GM19035 (cell line): ENCODE measurements around the gene CYP2W1.
"Not testable (repeated sequence)": the region's sequence is repeated elsewhere in the genome, so short reads cannot be mapped to it uniquely, and the experiment has no call there.

Experiments used
- ATAC-seq: cut with Tn5 transposase; IDR thresholded peaks from one replicate; pipeline ENCODE4 v1.9.1; 2021; ENCODE audit not compliant: unreplicated experiment

Gene CYP2W1

DNA sequence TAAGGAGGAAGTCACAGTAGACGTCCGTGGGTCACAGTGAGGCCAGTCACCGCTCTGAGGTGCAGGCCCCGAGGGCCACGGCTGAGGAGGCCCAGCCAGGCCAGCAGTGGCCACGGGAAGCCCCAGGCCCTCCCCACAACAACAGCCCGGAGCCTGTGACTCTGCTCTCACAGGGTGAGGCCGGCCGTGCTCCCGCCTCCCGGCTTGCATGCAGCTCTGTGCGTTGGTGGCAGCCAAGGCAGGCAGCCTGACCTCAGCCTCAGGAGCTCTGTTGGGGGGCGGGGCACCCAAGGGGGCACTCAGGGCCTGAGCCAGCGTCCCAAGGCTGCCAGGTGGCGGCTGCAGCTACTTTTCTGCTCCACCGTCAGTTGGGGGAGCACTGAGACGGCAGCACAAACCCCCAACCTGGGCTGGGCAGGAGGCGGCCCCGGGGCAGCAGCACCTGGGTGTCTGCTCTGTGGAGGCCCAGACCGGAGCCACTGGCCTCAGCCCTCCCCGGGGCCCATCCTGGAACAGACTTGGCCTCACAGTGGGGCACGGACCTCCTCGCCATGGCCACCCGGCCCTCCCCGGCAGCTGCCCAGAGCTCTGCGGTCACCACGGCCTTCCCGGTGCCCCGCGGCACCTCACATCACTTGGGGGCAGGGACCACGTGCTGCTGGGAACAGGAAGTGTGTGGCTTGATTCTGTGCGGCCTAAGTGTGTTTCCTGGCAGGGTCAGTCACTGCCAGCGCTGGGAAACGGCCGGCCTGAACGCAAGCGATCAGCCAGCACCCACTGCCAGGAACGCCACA is 13.3 kb downstream of the CYP2W1 start:
- no peak for ATAC-seq

DNA sequence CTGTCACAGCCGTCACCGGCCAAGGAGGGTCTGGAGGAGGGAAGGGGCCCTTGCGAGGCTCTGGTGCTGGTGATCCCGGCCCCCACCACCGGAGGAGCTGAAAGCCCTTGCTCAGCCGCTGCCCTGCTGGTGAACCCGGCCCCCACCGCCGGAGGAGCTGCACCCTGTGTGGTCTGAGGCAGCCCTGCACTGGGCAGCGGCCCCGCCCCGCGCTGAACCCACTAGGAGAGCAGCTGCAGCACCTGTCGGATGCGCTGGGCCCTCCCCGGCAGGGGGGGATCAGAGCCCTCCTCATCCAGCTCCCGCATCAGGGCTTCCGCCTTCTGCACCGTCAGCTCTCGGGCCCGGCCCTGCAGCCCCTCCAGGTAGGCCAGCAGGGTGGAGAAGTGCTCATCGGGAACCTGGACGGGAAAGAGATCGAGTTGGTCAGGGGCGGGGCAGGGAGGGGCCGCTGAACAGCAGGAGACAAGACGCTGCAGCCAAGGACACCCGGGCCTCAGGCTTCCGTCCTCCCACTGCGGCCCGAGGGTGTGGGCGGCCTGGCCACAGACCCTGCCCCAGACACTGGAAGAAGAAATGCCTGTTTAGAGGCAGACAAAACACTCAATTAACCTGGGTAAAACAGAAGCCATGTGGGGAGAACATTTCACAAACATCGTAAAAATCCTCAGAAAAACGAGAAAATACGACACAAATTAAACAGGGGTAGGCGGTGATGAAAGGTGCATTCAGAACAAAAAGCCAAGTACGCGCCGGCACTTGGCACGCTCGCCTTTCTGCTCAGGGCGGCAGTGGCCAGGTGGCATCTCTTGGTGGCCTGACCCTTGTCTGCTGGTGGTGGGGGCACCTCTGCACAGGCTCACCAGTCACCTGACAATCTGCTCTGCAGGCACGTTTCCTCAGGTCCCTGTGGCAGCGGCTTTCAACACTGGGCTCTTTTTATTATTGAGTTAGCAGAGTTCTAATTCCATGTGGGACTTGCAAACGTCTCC is 14.7 kb downstream of the CYP2W1 start:
- ATAC-seq, result no peak

DNA sequence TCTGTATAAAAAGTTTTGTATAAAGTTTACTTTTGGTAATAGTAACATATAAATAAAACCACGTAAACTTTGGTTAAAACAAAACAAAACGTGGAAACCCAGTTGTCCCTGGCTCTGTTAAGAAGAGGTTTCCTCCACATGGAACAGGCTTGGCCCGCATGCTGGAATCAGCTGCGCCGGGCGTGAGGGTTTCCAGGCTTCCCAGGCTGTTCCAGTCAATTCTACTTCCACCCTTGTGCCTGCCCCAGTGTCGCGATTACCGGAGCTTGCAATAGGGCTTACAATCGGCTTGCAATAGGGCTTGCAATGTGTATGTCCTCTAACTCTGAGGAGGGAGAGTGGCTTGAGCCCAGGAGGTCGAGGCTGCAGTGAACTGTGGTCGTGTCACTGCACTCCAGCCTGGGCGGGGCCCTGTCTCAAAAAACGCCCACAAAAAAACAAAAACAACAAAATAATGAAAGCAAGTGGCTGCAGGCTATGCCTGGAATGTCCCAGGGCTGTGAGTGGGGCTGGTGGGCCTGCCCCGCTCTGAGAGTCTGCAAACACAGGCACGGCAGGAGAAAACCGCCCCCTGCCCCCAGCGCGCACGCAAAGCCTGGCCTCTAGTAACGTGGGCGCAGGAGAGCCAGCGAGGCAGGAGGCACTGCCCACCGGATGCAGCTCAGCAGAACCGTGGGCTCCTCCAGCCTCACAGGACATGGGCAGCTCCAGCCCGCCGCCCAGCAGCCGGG is 16.3 kb downstream of the CYP2W1 start:
- ATAC-seq, result no peak

DNA sequence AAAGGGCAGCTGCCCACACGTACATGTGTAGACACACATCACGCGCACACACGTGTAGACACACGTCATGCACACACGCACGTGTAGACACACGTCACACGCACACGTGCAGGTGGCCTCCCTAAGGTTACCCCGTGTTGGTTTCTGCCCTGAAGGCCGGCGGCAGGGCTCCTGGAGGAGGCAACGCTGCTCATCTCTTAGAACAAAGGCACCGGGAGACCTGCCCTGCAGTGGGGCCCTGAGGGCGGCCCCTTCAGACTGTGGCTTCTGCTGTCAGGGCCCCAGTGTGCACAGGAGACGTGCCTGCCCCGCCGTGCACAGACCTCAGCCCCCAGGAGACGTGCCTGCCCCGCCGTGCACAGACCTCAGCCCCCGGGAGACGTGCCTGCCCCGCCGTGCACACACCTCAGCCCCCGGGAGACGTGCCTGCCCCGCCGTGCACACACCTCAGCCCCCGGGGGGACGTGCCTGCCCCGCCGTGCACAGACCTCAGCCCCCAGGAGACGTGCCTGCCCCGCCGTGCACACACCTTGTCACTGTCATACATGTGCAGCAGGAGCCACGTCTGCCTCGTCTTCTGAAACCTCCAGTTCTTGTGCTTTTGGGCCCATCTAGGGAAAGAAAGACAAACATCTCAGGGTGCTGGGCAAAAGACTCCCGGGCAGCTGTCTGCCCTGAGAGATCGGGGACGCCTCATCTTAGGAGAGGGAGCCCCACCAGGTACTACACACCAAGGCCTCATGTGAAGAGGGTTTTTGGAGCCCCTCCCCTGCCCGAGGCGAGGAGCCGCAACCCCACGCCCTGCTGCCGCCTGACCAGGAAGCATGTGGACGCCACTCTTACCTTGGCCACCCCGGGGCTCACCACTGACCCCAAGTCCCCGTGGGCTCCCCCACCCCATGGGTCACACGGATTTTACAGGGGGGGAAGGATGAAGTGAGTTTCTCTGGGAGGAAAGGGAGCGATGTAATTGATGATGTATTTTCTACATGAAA is 17.3 kb downstream of the CYP2W1 start:
- ATAC-seq, result no peak

DNA sequence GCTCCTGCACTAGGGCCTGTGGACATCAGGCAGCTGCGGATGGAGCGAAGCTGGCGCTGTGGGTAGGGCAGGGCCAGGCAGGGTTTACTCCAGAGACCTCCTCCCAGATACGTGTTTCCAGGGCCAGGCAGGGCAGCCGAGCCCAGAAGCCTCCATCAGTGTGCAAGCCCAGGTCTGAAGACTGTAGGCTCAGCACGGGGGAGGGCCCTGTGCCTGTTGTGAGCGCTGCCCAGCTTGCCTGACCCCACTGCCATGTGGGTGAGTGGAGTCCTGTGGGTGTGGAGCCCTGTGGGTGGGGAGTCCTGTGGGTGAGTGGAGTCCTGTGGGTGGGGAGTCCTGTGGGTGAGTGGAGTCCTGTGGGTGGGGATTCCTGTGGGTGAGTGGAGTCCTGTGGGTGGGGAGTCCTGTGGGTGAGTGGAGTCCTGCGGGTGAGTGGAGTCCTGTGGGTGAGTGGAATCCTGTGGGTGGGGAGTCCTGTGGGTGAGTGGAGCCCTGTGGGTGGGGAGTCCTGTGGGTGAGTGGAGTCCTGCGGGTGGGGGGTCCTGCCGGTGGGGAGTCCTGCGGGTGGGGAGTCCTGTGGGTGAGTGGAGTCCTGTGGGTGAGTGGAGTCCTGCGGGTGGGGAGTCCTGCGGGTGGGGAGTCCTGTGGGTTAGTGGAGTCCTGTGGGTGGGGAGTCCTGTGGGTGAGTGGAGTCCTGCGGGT is 18.2 kb downstream of the CYP2W1 start:
- not testable (repeated sequence) for ATAC-seq

DNA sequence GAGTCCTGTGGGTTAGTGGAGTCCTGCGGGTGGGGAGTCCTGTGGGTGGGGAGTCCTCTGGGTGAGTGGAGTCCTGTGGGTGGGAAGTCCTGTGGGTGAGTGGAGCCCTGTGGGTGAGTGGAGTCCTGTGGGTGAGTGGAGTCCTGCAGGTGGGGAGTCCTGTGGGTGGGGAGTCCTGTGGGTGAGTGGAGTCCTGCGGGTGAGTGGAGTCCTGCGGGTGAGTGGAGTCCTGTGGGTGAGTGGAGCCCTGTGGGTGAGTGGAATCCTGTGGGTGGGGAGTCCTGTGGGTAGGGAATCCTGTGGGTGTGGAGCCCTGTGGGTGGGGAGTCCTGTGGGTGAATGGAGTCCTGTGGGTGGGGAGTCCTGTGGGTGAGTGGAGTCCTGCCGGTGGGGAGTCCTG is 19.0 kb downstream of the CYP2W1 start:
- ATAC-seq, result not testable (repeated sequence)

DNA sequence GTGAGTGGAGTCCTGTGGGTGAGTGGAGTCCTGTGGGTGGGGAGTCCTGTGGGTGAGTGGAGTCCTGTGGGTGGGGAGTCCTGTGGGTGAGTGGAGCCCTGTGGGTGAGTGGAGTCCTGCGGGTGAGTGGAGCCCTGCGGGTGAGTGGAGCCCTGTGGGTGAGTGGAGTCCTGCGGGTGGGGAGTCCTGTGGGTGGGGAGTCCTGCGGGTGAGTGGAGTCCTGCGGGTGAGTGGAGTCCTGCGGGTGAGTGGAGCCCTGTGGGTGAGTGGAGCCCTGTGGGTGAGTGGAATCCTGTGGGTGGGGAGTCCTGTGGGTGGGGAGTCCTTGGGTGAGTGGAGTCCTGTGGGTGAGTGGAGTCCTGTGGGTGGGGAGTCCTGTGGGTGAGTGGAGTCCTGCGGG is 19.5 kb downstream of the CYP2W1 start:
- not testable (repeated sequence) for ATAC-seq

DNA sequence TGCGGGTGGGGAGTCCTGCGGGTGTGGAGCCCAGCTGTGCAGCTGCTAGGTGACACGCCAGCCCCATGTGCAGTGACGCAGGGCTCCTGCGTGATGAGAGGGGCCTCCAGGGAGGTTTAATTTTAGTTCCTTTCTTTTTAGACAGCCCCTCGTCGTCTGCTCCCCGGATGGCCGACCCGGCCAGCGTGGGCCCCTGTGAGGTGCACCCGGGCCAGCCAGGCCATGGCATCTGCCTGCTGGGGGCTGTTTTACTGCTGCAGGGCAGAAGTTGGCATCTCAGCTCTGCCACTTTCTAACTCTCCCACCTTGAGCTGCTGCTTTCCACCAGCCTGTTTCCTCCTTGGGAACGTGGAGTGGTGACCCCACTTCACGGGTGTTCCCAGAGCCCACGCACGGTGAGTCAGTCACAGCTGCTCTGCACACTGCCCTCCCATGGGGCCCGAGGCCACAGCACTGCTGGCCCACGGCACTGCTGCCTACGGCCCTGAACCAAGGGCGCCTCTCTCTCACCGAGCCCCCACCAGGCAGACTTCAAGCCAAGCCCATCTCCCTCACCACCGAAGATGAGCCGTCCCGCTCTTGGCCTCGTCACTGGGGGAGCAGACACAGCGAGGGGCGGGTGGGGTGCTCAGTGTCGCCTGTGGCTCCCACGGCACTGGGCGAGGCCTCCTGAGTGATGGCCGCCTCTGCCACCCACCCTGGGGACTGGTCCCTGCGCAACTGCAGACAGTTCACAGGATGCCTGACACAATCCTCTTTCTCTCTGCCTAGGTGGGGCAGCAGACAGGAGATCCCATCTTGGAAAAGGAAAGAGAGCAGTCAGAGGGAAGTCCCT is 21.3 kb downstream of the CYP2W1 start:
- no peak for ATAC-seq

- ATAC-seq, result no peak
Measured at GRCh38 chr7:1005303-1005702, 22.3 kb downstream of the CYP2W1 start.

DNA sequence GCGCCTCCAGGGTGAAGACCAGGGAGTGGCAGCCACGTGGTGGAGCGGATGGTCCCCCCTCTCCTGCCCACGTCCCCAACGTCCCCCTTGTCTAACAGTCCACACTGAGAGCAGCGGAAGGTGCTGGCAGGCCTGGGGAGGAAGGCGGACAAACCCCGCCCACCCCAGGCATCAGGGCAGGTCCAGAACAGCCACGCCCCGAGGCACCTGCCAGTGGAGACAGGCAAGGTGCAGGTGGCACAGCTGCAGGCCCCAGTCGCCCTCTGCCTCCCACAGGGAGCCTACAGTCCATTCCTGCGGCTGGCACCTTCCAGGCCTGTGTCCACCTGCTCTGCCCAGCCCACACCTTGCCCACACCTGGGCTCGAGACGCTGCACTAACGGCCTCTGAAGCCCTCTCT is 24.9 kb downstream of the CYP2W1 start:
- no peak for ATAC-seq

DNA sequence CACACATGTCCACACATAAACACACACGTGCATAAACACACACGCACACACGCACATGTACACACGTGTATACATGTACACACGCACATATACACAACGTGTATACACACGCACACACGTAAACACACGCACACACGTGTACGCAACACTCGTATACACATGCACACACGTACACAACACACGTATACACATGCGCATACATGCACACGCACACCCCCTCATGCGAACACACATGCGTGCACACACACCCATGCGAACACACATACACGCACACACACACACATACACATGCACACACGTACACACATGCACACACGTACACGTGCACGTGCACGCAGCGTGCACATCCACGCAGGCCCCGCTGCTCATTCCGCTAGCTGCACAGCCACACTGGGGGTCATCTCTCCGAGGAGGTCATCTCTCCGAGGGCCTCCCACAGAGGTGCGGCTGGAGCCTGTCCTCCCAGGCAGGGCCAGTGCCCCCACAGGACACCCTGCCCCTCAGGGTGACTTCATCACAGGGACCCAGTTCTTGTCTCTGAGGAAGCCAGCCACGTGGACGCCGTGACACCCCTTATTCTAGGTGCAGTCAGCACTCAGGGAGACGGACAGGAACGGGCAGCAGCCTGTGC is 25.9 kb downstream of the CYP2W1 start:
- ATAC-seq, result no peak

DNA sequence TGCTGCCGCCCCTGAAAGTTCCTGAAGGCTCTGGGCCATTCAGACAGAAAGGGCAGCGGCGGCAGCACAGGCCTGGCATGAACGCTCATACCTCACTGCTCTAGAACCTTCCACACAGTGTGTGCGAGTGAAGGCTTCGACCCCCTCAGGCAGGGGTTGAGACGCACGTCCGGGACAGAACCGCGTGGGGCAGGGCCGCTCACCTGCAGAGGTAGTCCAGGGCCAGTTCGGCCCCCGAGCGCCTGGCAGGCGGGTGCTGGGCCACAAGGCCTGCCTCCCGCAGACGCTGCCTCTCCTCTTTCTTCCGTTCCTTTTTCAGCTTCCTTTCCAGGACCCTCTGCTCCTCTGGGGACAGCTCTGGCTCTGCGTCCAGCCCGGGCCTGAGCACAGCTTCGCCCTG is 26.8 kb downstream of the CYP2W1 start:
- no peak for ATAC-seq

DNA sequence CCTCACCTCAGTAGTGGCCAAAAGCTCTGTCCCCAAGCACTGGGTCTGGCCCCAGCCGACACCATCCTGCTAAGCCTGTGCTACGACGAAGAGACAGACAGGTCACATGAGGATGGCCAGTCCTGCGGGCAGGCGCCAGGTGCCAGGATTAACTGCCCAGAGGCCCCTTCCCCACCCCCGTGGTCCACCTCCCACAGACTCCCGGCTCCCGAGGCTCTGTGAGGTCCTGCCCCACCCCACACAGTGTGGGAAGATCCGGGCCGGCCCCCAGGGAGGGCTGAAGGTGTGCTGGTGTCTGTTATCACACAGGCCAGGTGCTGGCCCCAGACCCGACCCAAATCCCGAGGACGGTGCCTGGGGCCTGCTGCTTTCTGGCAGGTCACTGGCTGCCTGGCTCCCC is 27.2 kb downstream of the CYP2W1 start:
- ATAC-seq, result no peak

DNA sequence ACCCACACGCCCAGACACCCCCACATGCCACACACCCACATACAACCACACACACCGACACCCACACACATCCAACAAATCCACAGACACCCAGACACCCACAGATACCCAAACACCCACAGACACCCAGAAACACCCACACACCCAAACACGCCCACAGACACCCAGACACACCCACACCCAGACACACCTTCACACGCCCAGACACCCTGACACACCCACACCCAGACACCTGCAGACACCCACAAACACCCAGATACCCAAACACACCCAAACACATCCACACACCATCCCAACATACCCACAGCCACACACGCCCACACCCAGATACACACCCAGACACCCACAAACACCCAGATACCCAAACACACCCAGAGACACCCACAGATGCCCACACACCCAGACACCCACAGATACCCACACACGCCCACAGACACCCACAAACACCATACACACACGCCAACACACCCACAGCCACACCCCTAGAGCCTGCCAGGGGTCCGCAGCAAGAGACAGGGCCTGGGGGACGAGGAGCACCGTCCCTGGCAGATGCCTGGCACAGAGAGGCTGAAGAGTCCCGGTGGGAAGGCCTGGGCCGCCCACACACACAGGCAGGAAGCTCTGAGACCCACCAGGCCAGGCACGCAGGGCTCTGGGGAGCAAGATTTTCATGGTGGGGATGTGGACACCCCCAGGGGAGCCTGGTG is 28.5 kb downstream of the CYP2W1 start:
- no peak for ATAC-seq

GRCh38 chr7:1012004-1012715 is 29.2 kb downstream of the CYP2W1 start:
- ATAC-seq, result no peak

DNA sequence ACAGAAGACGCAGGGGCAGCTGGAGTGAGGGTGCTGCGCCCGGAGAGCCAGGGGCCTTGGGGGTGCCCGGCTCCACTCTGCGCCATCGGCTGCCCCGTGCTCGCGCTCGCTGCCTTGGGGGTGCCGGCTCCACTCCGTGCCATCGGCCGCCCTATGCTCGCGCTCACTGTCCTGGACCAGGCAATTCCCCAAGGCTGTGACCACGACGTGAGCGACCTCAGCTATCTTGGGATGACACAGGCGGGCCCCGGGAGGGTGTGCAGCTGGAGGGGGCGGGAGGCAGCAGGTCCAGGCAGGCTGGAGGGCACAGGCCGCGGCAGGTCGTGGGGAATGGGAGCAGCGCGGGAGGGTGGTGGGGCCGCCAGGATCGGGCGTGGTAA is 29.7 kb downstream of the CYP2W1 start:
- ATAC-seq, result no peak

GRCh38 chr7:1013581-1013980 is 30.6 kb downstream of the CYP2W1 start:
- ATAC-seq, result no peak
